Caco-2 (cell line): ENCODE measurements around the gene SH3GL2. TPM values are rescaled to one million over a fixed set of nuclear protein-coding genes. Genes with fewer than 3 reads are reported as not detected.

Experiments used
- BruUV-seq: library from RNA; stranded (reverse); fragments of 400-500 nt; replicated peaks from 2 replicates; lab custom pipeline; 2021; lab: Mats Ljungman, UMichigan
- CTCF ChIA-PET: fragments of 300-600 bp; sonication (Branson Sonifier 250); formaldehyde crosslinking; loops from one replicate; lab custom pipeline; 2022; ENCODE audit warnings: antibody characterized with exemption; lab: Charles Lee
- POLR2A ChIA-PET: fragments of 300-600 bp; sonication (Branson Sonifier 250); formaldehyde crosslinking; loops from one replicate; lab custom pipeline; 2022; ENCODE audit warnings: antibody characterized with exemption; lab: Charles Lee
- DNase-seq, 2 experiments: peaks; one replicate each; pipeline versions ENCODE4 v3.0.0 to v3.0.0-alpha.2; 2020 to 2022
- H3K27me3 ChIP-seq: replicated peaks from 2 replicates; pipeline ENCODE4 v1.6.0; 2011; ENCODE audit warnings: low read length; ENCODE audit not compliant: control insufficient read depth, insufficient read depth
- H3K36me3 ChIP-seq: 2 replicates; pipeline ENCODE4 v1.5.1; 2011; ENCODE audit warnings: low read length; ENCODE audit not compliant: control insufficient read depth, insufficient read depth
- H3K4me1 ChIP-seq: fragments of 250-450 bp; sonication (Bioruptor Pico); 2 replicates; pipeline ENCODE4 v1.5.1; 2020; ENCODE audit warnings: mild to moderate bottlenecking
- H3K4me3 ChIP-seq: 2 replicates; pipeline ENCODE4 v1.5.1; 2011; ENCODE audit warnings: low read depth, mild to moderate bottlenecking, control low read depth, low read length
- H3K9me3 ChIP-seq: fragments of 250-450 bp; sonication (Bioruptor Pico); 2 replicates; pipeline ENCODE4 v1.5.1; 2020; ENCODE audit warnings: mild to moderate bottlenecking, moderate library complexity
- H3K27ac Mint-ChIP-seq: one replicate; pipeline ENCODE4 v1.8.0; 2022; ENCODE audit warnings: mixed read lengths; ENCODE audit not compliant: unreplicated experiment
- H3K27me3 Mint-ChIP-seq: one replicate; pipeline ENCODE4 v1.8.0; 2022; ENCODE audit warnings: mixed read lengths; ENCODE audit not compliant: insufficient read depth, unreplicated experiment
- H3K36me3 Mint-ChIP-seq: one replicate; pipeline ENCODE4 v1.8.0; 2022; ENCODE audit warnings: mild to moderate bottlenecking, mixed read lengths; ENCODE audit not compliant: insufficient read depth, unreplicated experiment
- H3K4me1 Mint-ChIP-seq: one replicate; pipeline ENCODE4 v1.8.0; 2022; ENCODE audit warnings: low read depth, mixed read lengths; ENCODE audit not compliant: unreplicated experiment
- H3K4me3 Mint-ChIP-seq: one replicate; pipeline ENCODE4 v1.8.0; 2022; ENCODE audit warnings: mild to moderate bottlenecking, moderate library complexity, mixed read lengths; ENCODE audit not compliant: unreplicated experiment
- H3K9me3 Mint-ChIP-seq: one replicate; pipeline ENCODE4 v1.8.0; 2022; ENCODE audit warnings: mixed read lengths; ENCODE audit not compliant: unreplicated experiment
- intact Hi-C: fragments of 100-400 bp; cut with micrococcal nuclease; formaldehyde crosslinking; loops from one replicate; pipeline ENCODE4 v1.10.0; 2022; ENCODE audit not compliant: unreplicated experiment
- total RNA-seq: library from RNA; stranded (reverse); gene quantifications from 2 replicates; pipeline ENCODE4 v1.2.3, GENCODE V29; 2022
- TF ChIP-seq, protein P1 (sequence below), 2 experiments: fragments of 200-600 bp in 1 of 2; IDR thresholded peaks; 1 replicate in 1 of 2; 2 replicates in 1 of 2; pipeline versions ENCODE4 v1.5.1 to v1.8.0; 2011 to 2022; ENCODE audit warnings: antibody characterized with exemption in 1 of 2, control low read depth in 1 of 2, inconsistent platforms in 1 of 2, low read depth in 1 of 2, low read length in 1 of 2, mild to moderate bottlenecking in 1 of 2, moderate library complexity in 1 of 2; ENCODE audit not compliant: insufficient read depth in 1 of 2, severe bottlenecking in 1 of 2, unreplicated experiment in 1 of 2

Gene SH3GL2
- total RNA-seq, 1 experiment from 2014 or later, result not detected

DNA sequence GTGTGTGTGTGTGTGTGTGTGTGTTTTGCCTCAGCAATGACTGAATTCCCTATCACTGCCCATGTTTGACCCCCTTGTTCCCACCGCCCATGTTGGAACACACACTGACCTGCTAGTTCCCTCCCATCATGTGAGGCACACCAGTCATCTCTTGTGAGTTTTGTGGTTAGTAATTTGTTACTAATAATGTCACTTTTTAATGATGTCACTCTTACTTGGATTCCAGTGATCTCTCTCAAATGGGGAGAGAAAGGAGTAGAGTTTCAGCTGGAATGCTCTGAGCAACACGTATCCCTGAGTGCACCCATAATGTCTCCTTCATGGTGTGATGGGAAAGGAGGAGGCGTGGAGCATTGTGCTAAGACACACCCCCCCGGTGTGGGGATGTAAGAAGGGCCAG is 172.6 kb downstream of the SH3GL2 start:
- Histone ChIP-seq H3K36me3 (no peaks in the 10 kb centered on the region), H3K27me3 (no peaks in the 10 kb centered on the region), H3K4me1 (no peaks in the 10 kb centered on the region), H3K9me3 (no peaks in the 10 kb centered on the region), H3K4me3 (no peak overlapping the region)
- Mint-ChIP-seq H3K9me3 (no peaks in the 10 kb centered on the region), H3K4me1 (no peaks in the 10 kb centered on the region), H3K27me3 (no peaks in the 10 kb centered on the region), H3K27ac (no peak overlapping the region), H3K36me3 (no peaks in the 10 kb centered on the region), H3K4me3 (no peak overlapping the region)
- DNase-seq, result no peak
- no TSS peak for BruUV-seq
- intact Hi-C loops, result no loop called here
- ChIA-PET CTCF (no interaction called here), POLR2A (no interaction called here)
- TF ChIP-seq, protein P1, sequence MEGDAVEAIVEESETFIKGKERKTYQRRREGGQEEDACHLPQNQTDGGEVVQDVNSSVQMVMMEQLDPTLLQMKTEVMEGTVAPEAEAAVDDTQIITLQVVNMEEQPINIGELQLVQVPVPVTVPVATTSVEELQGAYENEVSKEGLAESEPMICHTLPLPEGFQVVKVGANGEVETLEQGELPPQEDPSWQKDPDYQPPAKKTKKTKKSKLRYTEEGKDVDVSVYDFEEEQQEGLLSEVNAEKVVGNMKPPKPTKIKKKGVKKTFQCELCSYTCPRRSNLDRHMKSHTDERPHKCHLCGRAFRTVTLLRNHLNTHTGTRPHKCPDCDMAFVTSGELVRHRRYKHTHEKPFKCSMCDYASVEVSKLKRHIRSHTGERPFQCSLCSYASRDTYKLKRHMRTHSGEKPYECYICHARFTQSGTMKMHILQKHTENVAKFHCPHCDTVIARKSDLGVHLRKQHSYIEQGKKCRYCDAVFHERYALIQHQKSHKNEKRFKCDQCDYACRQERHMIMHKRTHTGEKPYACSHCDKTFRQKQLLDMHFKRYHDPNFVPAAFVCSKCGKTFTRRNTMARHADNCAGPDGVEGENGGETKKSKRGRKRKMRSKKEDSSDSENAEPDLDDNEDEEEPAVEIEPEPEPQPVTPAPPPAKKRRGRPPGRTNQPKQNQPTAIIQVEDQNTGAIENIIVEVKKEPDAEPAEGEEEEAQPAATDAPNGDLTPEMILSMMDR (IDR thresholded peaks at IDR 0.05; ENCODE audit: insufficient read depth in 1 of 2, low read depth in 1 of 2, low read length in 1 of 2, severe bottlenecking in 1 of 2, unreplicated experiment in 1 of 2), result no peak

DNA sequence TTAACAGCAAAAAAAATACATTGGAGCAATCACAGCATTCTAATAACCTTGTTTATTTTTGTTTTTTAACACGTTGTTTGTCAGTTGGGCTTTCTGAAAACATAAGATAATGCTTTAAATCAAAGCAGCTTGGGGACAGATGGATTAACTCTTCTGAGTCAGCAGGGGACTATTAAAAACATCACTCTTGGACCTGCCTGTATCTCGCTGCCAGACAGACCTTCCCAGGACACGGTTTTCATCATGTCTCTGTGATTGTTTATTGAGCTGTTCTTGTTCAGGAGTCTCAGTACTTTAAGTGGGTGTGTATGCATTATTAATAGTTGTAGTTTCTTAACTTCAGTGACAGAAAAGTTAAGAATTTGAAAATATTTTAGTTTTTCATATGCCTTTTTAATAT is 173.2 kb downstream of the SH3GL2 start:
- no peaks in the 10 kb centered on the region for H3K27me3 ChIP-seq
- no peaks in the 10 kb centered on the region for H3K4me1 ChIP-seq
- DNase-seq, result no peak
- Mint-ChIP-seq H3K9me3 (no peaks in the 10 kb centered on the region), H3K36me3 (no peaks in the 10 kb centered on the region), H3K4me1 (no peaks in the 10 kb centered on the region), H3K4me3 (no peak overlapping the region), H3K27me3 (no peaks in the 10 kb centered on the region), H3K27ac (no peak overlapping the region)
- H3K36me3 ChIP-seq, result no peaks in the 10 kb centered on the region
- no TSS peak for BruUV-seq
- intact Hi-C loops, result no loop called here
- ChIA-PET POLR2A (no interaction called here), CTCF (no interaction called here)
- no peaks in the 10 kb centered on the region for H3K9me3 ChIP-seq
- TF ChIP-seq, protein P1 (IDR thresholded peaks at IDR 0.05; ENCODE audit: insufficient read depth in 1 of 2, low read depth in 1 of 2, low read length in 1 of 2, severe bottlenecking in 1 of 2, unreplicated experiment in 1 of 2), result no peak
- H3K4me3 ChIP-seq, result no peak overlapping the region

DNA sequence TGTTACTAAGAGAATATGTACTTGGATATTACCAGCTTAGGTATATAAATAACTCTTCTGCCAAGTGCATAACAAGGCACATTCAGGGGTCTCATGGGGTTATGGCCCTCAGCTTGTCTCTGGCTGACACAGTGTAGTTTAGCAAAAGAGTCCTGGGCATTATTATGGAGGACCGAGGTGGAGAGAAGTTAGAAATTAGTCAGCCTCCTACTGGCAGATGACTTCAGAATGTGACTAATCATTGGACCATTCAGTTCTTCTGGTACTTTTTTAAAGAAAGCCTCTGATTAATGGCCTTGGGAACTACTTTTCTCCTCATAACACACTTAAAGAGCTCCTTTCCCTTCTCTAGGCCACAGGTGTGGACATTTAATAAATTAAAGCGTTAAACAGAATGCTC is 178.9 kb downstream of the SH3GL2 start:
- no peaks in the 10 kb centered on the region for H3K36me3 ChIP-seq
- Mint-ChIP-seq H3K27ac (no peak overlapping the region), H3K27me3 (no peaks in the 10 kb centered on the region), H3K9me3 (no peaks in the 10 kb centered on the region), H3K36me3 (no peaks in the 10 kb centered on the region), H3K4me3 (no peak overlapping the region), H3K4me1 (no peaks in the 10 kb centered on the region)
- H3K9me3 ChIP-seq, result no peaks in the 10 kb centered on the region
- intact Hi-C loops, result no loop called here
- CTCF ChIA-PET, result no interaction called here
- H3K4me1 ChIP-seq, result no peaks in the 10 kb centered on the region
- TF ChIP-seq, protein P1 (IDR thresholded peaks at IDR 0.05; ENCODE audit: insufficient read depth in 1 of 2, low read depth in 1 of 2, low read length in 1 of 2, severe bottlenecking in 1 of 2, unreplicated experiment in 1 of 2), result no peak
- no peak overlapping the region for H3K4me3 ChIP-seq
- no peak for DNase-seq
- H3K27me3 ChIP-seq, result no peaks in the 10 kb centered on the region
- BruUV-seq, result no TSS peak
- POLR2A ChIA-PET, result no interaction called here
